Spleen (tissue), 7 donors: Measurements from ENCODE around the gene ZNF300.

ENCODE experiments used
- POLR2A ChIP-seq, 3 donors: fragments of 450-650 bp; IDR thresholded peaks; one replicate each; pipeline ENCODE4 v1.5.1; 2017; ENCODE audit warnings: antibody characterized with exemption in 3 of 3, mild to moderate bottlenecking in 1 of 3
- POLR2AphosphoS5 ChIP-seq, 3 donors: sonication (generic); formaldehyde crosslinking; IDR thresholded peaks; one replicate each; pipeline ENCODE4 v1.5.1; 2017; ENCODE audit warnings: antibody characterized with exemption in 3 of 3
- TF ChIP-seq, protein P1 (sequence below), 11 experiments: fragments of 200-600 bp in 7 of 11; fragments of 450-650 bp in 4 of 11; sonication (generic) in 4 of 11; IDR thresholded peaks in 8 of 11; conservative IDR thresholded peaks in 3 of 11; 1 replicate in 7 of 11; 2 replicates in 4 of 11; pipeline versions ENCODE4 v1.4.0 to v1.8.0; 2016 to 2021; ENCODE audit warnings: antibody characterized with exemption in 11 of 11, inconsistent platforms in 4 of 11, mild to moderate bottlenecking in 1 of 11
- donor health status: DM: no; HTN: no; CAD: no; lungs with moderate emphysema.
- donor health status: DM: no; HTN: no; CAD: no.
- donor health status: DM: no; HTN: no; CAD: no.

- TF ChIP-seq, protein P1, sequence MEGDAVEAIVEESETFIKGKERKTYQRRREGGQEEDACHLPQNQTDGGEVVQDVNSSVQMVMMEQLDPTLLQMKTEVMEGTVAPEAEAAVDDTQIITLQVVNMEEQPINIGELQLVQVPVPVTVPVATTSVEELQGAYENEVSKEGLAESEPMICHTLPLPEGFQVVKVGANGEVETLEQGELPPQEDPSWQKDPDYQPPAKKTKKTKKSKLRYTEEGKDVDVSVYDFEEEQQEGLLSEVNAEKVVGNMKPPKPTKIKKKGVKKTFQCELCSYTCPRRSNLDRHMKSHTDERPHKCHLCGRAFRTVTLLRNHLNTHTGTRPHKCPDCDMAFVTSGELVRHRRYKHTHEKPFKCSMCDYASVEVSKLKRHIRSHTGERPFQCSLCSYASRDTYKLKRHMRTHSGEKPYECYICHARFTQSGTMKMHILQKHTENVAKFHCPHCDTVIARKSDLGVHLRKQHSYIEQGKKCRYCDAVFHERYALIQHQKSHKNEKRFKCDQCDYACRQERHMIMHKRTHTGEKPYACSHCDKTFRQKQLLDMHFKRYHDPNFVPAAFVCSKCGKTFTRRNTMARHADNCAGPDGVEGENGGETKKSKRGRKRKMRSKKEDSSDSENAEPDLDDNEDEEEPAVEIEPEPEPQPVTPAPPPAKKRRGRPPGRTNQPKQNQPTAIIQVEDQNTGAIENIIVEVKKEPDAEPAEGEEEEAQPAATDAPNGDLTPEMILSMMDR (IDR thresholded peaks at IDR 0.05 in 8 of 11, conservative IDR thresholded peaks at IDR 0.05 in 3 of 11): no peak
- TF ChIP-seq POLR2AphosphoS5 (IDR thresholded peaks at IDR 0.05) (no peak), POLR2A (IDR thresholded peaks at IDR 0.05) (no peak)
Measured at GRCh38 chr5:150905312-150905683, 518 bp upstream of the ZNF300 start.
